ENCODE measurements around the gene GCN1. TPM values are rescaled to one million over a fixed set of nuclear protein-coding genes. Genes with fewer than 3 reads are reported as not detected.

GCN1 gene
- polyA plus RNA-seq, 1 donor (not counting 4 experiments of a cell fraction or from before 2014, with no cell fraction given), result 34.1 TPM

- FAIRE-seq (no peak), DNase-seq (ENCODE audit: low read depth, low spot score) (no peak)
- no peak overlapping the region for H3K27ac ChIP-seq (ENCODE audit: control insufficient read depth, insufficient read depth, low read length)
- TF ChIP-seq EZH2 (IDR thresholded peaks at IDR 0.05; ENCODE audit: low read length) (no peak), CTCF (optimal IDR thresholded peaks at IDR 0.05 in 1 of 3, IDR thresholded peaks at IDR 0.05 in 1 of 3, conservative IDR thresholded peaks at IDR 0.05 in 1 of 3; ENCODE audit: extremely low read depth in 1 of 3, insufficient read depth in 2 of 3, low read length in 3 of 3) (no peak)
- no peaks in the 10 kb centered on the region for H3K27me3 ChIP-seq (ENCODE audit: control insufficient read depth, extremely low read depth, insufficient read depth, low read length)
- H3K36me3 ChIP-seq (ENCODE audit: control insufficient read depth in 2 of 2, extremely low read depth in 1 of 2, insufficient read depth in 2 of 2, low read length in 2 of 2), result peaks cover 66 to 69% of the 10 kb centered on the region in 2 experiments
- H3K4me3 ChIP-seq (ENCODE audit: control insufficient read depth in 2 of 3, extremely low read depth in 1 of 3, insufficient read depth in 2 of 3, low read depth in 1 of 3, low read length in 3 of 3), result no peak overlapping the region
- no peaks in the 10 kb centered on the region for H3K79me2 ChIP-seq (ENCODE audit: control insufficient read depth, insufficient read depth, low read length)
- no peaks in the 10 kb centered on the region for H3K4me1 ChIP-seq (ENCODE audit: control insufficient read depth, extremely low read depth, insufficient read depth, low read length)
- no peak overlapping the region for H3K4me2 ChIP-seq (ENCODE audit: control insufficient read depth, extremely low read depth, insufficient read depth, low read depth, low read length)
- H3K9me1 ChIP-seq (ENCODE audit: control insufficient read depth, extremely low read depth, insufficient read depth, low read length), result no peaks in the 10 kb centered on the region
- dilution Hi-C loops (cut with MboI; ENCODE audit: extremely low pct_ligation_motif_present, low sequenced_read_pairs), result no loop called here
- no peak overlapping the region for H2AFZ ChIP-seq (ENCODE audit: control insufficient read depth, low read length)
- H4K20me1 ChIP-seq (ENCODE audit: control insufficient read depth, extremely low read depth, insufficient read depth, low read length), result no peaks in the 10 kb centered on the region
- no peaks in the 10 kb centered on the region for H3K9me3 ChIP-seq (ENCODE audit: control insufficient read depth, low read depth, low read length)
- H3K9ac ChIP-seq (ENCODE audit: control insufficient read depth, extremely low read depth, insufficient read depth, low read length), result no peak overlapping the region
These were observed 56.7 kb downstream of the GCN1 start for GRCh38 chr12:120137833-120138232.

GRCh38 chr12:120136093-120136770 lies 58.3 kb downstream of the GCN1 start:
- dilution Hi-C loops (cut with MboI; ENCODE audit: extremely low pct_ligation_motif_present, low sequenced_read_pairs), result no loop called here
- FAIRE-seq (no peak), DNase-seq (ENCODE audit: low read depth, low spot score) (no peak)
- Histone ChIP-seq H2AFZ (ENCODE audit: control insufficient read depth, low read length) (no peak overlapping the region), H3K9ac (ENCODE audit: control insufficient read depth, extremely low read depth, insufficient read depth, low read length) (no peak overlapping the region), H3K4me1 (ENCODE audit: control insufficient read depth, extremely low read depth, insufficient read depth, low read length) (no peaks in the 10 kb centered on the region), H3K9me3 (ENCODE audit: control insufficient read depth, low read depth, low read length) (no peaks in the 10 kb centered on the region), H3K9me1 (ENCODE audit: control insufficient read depth, extremely low read depth, insufficient read depth, low read length) (no peaks in the 10 kb centered on the region), H4K20me1 (ENCODE audit: control insufficient read depth, extremely low read depth, insufficient read depth, low read length) (no peaks in the 10 kb centered on the region), H3K27ac (ENCODE audit: control insufficient read depth, insufficient read depth, low read length) (no peak overlapping the region), H3K4me3 (ENCODE audit: control insufficient read depth in 2 of 3, extremely low read depth in 1 of 3, insufficient read depth in 2 of 3, low read depth in 1 of 3, low read length in 3 of 3) (no peak overlapping the region), H3K36me3 (ENCODE audit: control insufficient read depth in 2 of 2, extremely low read depth in 1 of 2, insufficient read depth in 2 of 2, low read length in 2 of 2) (peaks cover 65 to 69% of the 10 kb centered on the region in 2 experiments), H3K4me2 (ENCODE audit: control insufficient read depth, extremely low read depth, insufficient read depth, low read depth, low read length) (no peak overlapping the region), H3K79me2 (ENCODE audit: control insufficient read depth, insufficient read depth, low read length) (no peaks in the 10 kb centered on the region), H3K27me3 (ENCODE audit: control insufficient read depth, extremely low read depth, insufficient read depth, low read length) (no peaks in the 10 kb centered on the region)
- no peak for TF ChIP-seq EZH2 (IDR thresholded peaks at IDR 0.05; ENCODE audit: low read length)
- no peak for TF ChIP-seq CTCF (optimal IDR thresholded peaks at IDR 0.05 in 1 of 3, IDR thresholded peaks at IDR 0.05 in 1 of 3, conservative IDR thresholded peaks at IDR 0.05 in 1 of 3; ENCODE audit: extremely low read depth in 1 of 3, insufficient read depth in 2 of 3, low read length in 3 of 3)
